ENCODE measurements around the gene TYK2. TPM values are rescaled to one million over a fixed set of nuclear protein-coding genes. Genes with fewer than 3 reads are reported as not detected.

Gene TYK2
- total RNA-seq, 2 donors from 2014 or later, result 76.3 to 148 TPM

DNA sequence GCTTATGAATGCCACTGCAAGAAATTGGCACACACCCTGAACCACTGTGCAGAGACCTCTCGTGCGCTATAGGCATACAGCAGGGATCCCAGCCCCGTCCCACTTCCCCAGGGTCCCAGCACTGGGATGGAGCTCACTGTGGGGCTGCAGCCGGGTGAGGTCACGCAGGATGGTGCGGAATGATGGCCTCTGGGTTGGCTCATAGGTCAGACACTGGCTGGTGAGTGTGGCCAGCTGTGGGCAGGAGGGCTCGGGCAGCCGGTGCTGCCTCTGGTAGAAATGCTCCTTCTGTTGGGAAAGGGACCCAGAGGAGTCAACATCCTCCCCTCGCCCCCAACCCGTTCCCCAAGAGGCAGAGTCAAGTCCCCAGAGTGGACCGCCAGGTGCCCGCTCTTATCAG lies 23.9 kb downstream of the TYK2 start:
- intact Hi-C loops (cut with DNase I), result no loop called here
- Histone ChIP-seq H3K27me3 (no peaks in the 10 kb centered on the region), H3K4me3 (no peak overlapping the region), H3K36me3 (peaks cover 14% of the 10 kb centered on the region), H3K9ac (ENCODE audit: low read depth in 2 of 2, low read length in 2 of 2) (no peak overlapping the region), H3K4me1 (no peaks in the 10 kb centered on the region), H3K9me3 (no peaks in the 10 kb centered on the region), H3K27ac (no peak overlapping the region)
- TF ChIP-seq, protein P1, sequence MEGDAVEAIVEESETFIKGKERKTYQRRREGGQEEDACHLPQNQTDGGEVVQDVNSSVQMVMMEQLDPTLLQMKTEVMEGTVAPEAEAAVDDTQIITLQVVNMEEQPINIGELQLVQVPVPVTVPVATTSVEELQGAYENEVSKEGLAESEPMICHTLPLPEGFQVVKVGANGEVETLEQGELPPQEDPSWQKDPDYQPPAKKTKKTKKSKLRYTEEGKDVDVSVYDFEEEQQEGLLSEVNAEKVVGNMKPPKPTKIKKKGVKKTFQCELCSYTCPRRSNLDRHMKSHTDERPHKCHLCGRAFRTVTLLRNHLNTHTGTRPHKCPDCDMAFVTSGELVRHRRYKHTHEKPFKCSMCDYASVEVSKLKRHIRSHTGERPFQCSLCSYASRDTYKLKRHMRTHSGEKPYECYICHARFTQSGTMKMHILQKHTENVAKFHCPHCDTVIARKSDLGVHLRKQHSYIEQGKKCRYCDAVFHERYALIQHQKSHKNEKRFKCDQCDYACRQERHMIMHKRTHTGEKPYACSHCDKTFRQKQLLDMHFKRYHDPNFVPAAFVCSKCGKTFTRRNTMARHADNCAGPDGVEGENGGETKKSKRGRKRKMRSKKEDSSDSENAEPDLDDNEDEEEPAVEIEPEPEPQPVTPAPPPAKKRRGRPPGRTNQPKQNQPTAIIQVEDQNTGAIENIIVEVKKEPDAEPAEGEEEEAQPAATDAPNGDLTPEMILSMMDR (IDR thresholded peaks at IDR 0.05), result no peak
- no peak for DNase-seq

DNA sequence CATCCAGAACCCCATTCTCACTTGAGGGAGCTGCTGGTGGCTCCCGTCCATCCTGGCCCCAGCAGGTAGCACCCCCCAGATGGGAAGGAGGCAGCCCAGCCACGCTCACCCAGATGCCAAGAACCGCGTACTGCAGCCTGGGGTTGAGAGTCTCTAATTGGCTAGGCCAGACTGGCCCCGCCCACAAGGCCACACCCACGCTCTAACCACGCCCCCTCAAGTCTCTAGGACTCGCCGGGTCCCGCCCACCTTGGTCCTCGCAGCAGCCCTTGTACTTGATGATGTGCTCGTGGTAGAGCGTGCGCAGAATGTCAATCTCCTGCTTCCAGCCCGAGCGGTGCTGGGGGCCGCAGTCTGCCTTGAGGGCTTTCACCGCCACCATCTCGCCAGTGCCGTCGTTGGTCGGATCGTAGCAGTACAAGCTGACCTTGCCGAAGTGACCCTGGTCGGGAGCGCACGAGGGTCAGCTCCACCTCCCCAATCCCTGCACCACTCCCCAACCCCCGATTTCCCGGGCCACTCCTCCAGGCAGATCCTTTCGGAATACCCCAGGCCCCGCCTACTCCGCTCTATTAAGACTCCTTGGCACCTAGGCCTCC lies 26.5 kb downstream of the TYK2 start:
- H3K36me3 ChIP-seq, result peaks cover 14% of the 10 kb centered on the region
- TF ChIP-seq, protein P1 (IDR thresholded peaks at IDR 0.05), result no peak
- DNase-seq, result no peak
- H3K4me1 ChIP-seq, result no peaks in the 10 kb centered on the region
- H3K9me3 ChIP-seq, result no peaks in the 10 kb centered on the region
- intact Hi-C loops (cut with DNase I), result no loop called here
- no peak overlapping the region for H3K4me3 ChIP-seq
- H3K9ac ChIP-seq (ENCODE audit: low read depth in 2 of 2, low read length in 2 of 2), result no peak overlapping the region
- H3K27ac ChIP-seq, result no peak overlapping the region
- H3K27me3 ChIP-seq, result no peaks in the 10 kb centered on the region

DNA sequence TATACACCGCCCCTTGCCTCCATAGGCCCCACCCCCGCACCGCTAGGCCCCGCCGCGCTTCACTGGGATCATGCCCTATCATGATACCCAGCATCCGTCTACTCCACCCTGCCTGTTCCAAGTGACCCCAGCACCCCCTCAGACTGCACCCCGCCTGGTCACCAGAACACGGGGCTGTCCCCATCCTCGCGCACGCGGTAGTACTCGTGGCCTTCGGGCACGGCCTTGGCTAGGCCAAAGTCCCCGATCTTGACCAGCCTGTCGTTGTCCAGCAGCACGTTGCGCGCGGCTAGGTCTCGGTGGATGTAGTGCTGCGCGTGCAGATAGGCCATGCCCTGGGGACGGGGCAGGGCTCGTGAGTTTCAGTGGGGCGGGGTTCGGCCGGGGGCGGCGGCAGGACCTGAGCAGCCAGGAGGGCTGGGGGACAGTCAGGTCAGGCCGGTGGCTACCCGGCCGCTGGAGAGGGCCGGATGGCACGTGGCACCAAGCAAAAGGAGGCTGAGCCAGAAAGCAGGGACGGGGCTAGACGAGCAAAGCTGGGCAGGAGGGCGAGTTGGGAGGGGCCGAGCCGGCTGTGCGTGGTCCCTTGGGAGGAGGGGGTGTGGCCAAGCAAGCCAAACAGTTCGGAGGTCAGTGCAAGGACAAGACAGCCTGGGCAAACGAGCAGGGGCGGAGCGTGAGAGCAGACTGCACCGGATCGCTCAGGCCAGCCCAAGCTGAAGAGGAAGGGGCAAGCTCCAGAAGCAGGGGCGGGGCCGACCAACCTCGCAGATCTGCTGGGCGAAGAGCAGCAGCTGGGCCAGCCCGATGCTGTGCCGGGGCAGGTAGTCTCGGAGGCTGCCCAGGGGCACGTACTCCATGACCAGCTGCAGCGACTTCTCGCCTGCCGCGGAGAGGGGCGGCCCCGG lies 27.4 kb downstream of the TYK2 start:
- Histone ChIP-seq H3K4me3 (no peak overlapping the region), H3K9ac (ENCODE audit: low read depth in 2 of 2, low read length in 2 of 2) (no peak overlapping the region), H3K36me3 (peaks cover 14% of the 10 kb centered on the region), H3K27me3 (no peaks in the 10 kb centered on the region), H3K27ac (no peak overlapping the region), H3K4me1 (no peaks in the 10 kb centered on the region), H3K9me3 (no peaks in the 10 kb centered on the region)
- intact Hi-C loops (cut with DNase I), result no loop called here
- DNase-seq, result peak; percentile 31
- TF ChIP-seq, protein P1 (IDR thresholded peaks at IDR 0.05), result no peak

DNA sequence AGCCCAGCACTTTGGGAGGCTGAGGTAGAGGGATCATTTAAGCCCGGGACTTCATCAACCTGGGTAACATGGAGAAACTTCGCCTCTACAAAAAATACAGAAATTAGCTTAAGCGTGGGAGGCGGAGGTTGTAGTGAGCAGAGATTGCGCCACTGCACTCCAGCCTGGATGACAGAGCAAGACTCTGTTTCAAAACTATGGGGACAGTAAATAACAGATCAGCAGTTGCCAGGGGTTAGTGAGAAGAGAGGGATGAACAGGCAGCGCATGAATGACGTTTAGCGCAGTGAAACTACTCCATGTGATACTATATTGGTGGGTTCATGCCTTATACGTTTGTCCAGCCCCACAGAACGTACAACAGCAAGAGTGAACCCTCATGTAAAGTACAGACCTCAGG lies 33.9 kb downstream of the TYK2 start:
- no peaks in the 10 kb centered on the region for H3K36me3 ChIP-seq
- no peak for DNase-seq
- no peak overlapping the region for H3K4me3 ChIP-seq
- TF ChIP-seq, protein P1 (IDR thresholded peaks at IDR 0.05), result no peak
- H3K4me1 ChIP-seq, result no peaks in the 10 kb centered on the region
- no peak overlapping the region for H3K27ac ChIP-seq
- no peaks in the 10 kb centered on the region for H3K9me3 ChIP-seq
- no peak overlapping the region for H3K9ac ChIP-seq (ENCODE audit: low read depth in 2 of 2, low read length in 2 of 2)
- H3K27me3 ChIP-seq, result no peaks in the 10 kb centered on the region
- intact Hi-C loops (cut with DNase I), result no loop called here

DNA sequence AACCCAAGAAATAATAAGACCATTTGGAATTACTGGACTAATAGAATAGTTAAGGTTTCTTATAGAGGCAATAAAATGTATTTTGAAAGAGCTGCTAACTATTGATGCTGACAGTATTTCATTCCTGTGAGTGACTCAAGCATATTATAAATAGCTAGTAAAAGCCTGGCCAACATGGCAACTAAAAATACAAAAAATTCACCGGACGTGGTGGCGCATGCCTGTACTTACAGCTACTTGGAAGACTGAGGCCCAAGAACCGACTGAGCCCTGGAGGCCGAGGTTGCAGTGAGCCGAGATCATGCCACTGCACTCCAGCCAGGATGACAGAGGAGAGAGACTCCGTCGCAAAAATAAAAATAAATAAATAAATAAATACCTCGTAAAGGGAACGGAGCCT lies 35.6 kb downstream of the TYK2 start:
- Histone ChIP-seq H3K4me1 (no peaks in the 10 kb centered on the region), H3K27me3 (no peaks in the 10 kb centered on the region), H3K27ac (no peak overlapping the region), H3K4me3 (no peak overlapping the region), H3K36me3 (no peaks in the 10 kb centered on the region), H3K9me3 (no peaks in the 10 kb centered on the region), H3K9ac (ENCODE audit: low read depth in 2 of 2, low read length in 2 of 2) (no peak overlapping the region)
- intact Hi-C loops (cut with DNase I), result no loop called here
- DNase-seq, result no peak
- TF ChIP-seq, protein P1 (IDR thresholded peaks at IDR 0.05), result no peak

Measured in colonic mucosa (tissue), 4 donors.